IMR-90 (cell line): ENCODE results near the gene FBXO44. TPM values are rescaled to one million over a fixed set of nuclear protein-coding genes. Genes with fewer than 3 reads are reported as not detected.

ENCODE experiments used
- ATAC-seq: fragments of 200-7000 bp; cut with Tn5 transposase; 2 replicates; pipeline ENCODE4 v1.9.1; 2020; ENCODE audit warnings: low read depth, mild to moderate bottlenecking, moderate library complexity
- BruUV-seq: library from RNA; stranded (reverse); fragments of 400-500 nt; replicated peaks from 2 replicates; lab custom pipeline; 2021; lab: Mats Ljungman, UMichigan
- CTCF ChIA-PET: fragments of 300-600 bp; formaldehyde crosslinking; extraction: SDS; loops from one replicate; lab custom pipeline; 2021; ENCODE audit warnings: antibody characterized with exemption; lab: Yijun Ruan, JAX
- POLR2A ChIA-PET: fragments of 300-600 bp; sonication (Branson Sonifier 250); formaldehyde crosslinking; loops from one replicate; lab custom pipeline; 2022; ENCODE audit warnings: antibody characterized with exemption; ENCODE audit not compliant: unreplicated experiment; lab: Charles Lee
- DNase-seq: peaks from one replicate; pipeline ENCODE4 v3.0.0; 2013
- H2AFZ ChIP-seq: replicated peaks from 2 replicates; pipeline ENCODE3; 2013; ENCODE audit warnings: low read length, mild to moderate bottlenecking; ENCODE audit not compliant: poor library complexity
- H2AK5ac ChIP-seq: 2 replicates; pipeline ENCODE4 v1.6.1; 2013; ENCODE audit warnings: low read depth, low read length, inconsistent platforms
- H2AK9ac ChIP-seq: replicated peaks from 2 replicates; pipeline ENCODE3; 2013; ENCODE audit warnings: mild to moderate bottlenecking, low read depth, low read length, moderate library complexity; ENCODE audit not compliant: poor library complexity
- H2BK120ac ChIP-seq: 2 replicates; pipeline ENCODE4 v1.6.1; 2013; ENCODE audit warnings: low read depth, low read length, inconsistent platforms
- H2BK15ac ChIP-seq: 3 replicates; pipeline ENCODE4 v1.6.1; 2013; ENCODE audit warnings: low read depth, low read length, inconsistent platforms
- H2BK20ac ChIP-seq: 2 replicates; pipeline ENCODE4 v1.6.1; 2013; ENCODE audit warnings: low read depth, mild to moderate bottlenecking, inconsistent platforms, low read length, moderate library complexity
- H2BK5ac ChIP-seq: 2 replicates; pipeline ENCODE4 v1.6.1; 2013; ENCODE audit warnings: mild to moderate bottlenecking, low read depth, low read length, inconsistent platforms; ENCODE audit not compliant: poor library complexity, severe bottlenecking
- H3K14ac ChIP-seq: replicated peaks from 2 replicates; pipeline ENCODE4 v1.6.1; 2013; ENCODE audit warnings: low read depth, low read length, inconsistent platforms
- H3K18ac ChIP-seq: 2 replicates; pipeline ENCODE4 v1.6.1; 2013; ENCODE audit warnings: low read depth, low read length, control low read depth
- H3K23ac ChIP-seq: 2 replicates; pipeline ENCODE4 v1.6.1; 2013; ENCODE audit warnings: low read depth, low read length, inconsistent platforms
- H3K27ac ChIP-seq: 2 replicates; pipeline ENCODE4 v1.5.1; 2013; ENCODE audit warnings: mild to moderate bottlenecking, control low read depth, low read length; ENCODE audit not compliant: insufficient read depth
- H3K27me3 ChIP-seq: 2 replicates; pipeline ENCODE4 v1.6.1; 2013; ENCODE audit warnings: low read length; ENCODE audit not compliant: control insufficient read depth, insufficient read depth
- H3K36me3 ChIP-seq: 2 replicates; pipeline ENCODE4 v1.6.1; 2013; ENCODE audit warnings: low read length, mixed read lengths; ENCODE audit not compliant: control insufficient read depth, insufficient read depth
- H3K4ac ChIP-seq: 2 replicates; pipeline ENCODE4 v1.6.1; 2013; ENCODE audit warnings: low read depth, low read length, inconsistent platforms
- H3K4me1 ChIP-seq: 2 replicates; pipeline ENCODE4 v1.6.1; 2013; ENCODE audit warnings: low read length, mixed read lengths; ENCODE audit not compliant: control insufficient read depth, insufficient read depth
- H3K4me2 ChIP-seq: 2 replicates; pipeline ENCODE4 v1.6.1; 2013; ENCODE audit warnings: low read depth, mild to moderate bottlenecking, control low read depth, low read length, moderate library complexity
- H3K4me3 ChIP-seq: 2 replicates; pipeline ENCODE4 v1.5.1; 2013; ENCODE audit warnings: low read depth, mild to moderate bottlenecking, control low read depth, low read length, moderate library complexity; ENCODE audit not compliant: insufficient read depth
- H3K56ac ChIP-seq: 2 replicates; pipeline ENCODE4 v1.6.1; 2013; ENCODE audit warnings: low read length, inconsistent platforms; ENCODE audit not compliant: insufficient read depth; ENCODE audit errors: extremely low read depth
- H3K79me1 ChIP-seq, 2 experiments: 2 replicates each; pipeline ENCODE4 v1.6.1; 2013; ENCODE audit warnings: low read length in 2 of 2, inconsistent platforms in 1 of 2, low read depth in 1 of 2
- H3K9ac ChIP-seq: 2 replicates; pipeline ENCODE4 v1.6.1; 2013; ENCODE audit warnings: low read depth, low read length, control low read depth
- H3K9me1 ChIP-seq: 2 replicates; pipeline ENCODE4 v1.6.1; 2013; ENCODE audit warnings: low read length, inconsistent platforms; ENCODE audit not compliant: insufficient read depth
- H3K9me3 ChIP-seq: 2 replicates; pipeline ENCODE4 v1.6.1; 2013; ENCODE audit warnings: low read length; ENCODE audit not compliant: control insufficient read depth, insufficient read depth
- H4K20me1 ChIP-seq: 2 replicates; pipeline ENCODE4 v1.6.1; 2013; ENCODE audit warnings: low read length, inconsistent platforms; ENCODE audit not compliant: insufficient read depth
- H4K5ac ChIP-seq: 2 replicates; pipeline ENCODE4 v1.6.1; 2013; ENCODE audit warnings: mild to moderate bottlenecking, low read depth, low read length, control low read depth
- H4K8ac ChIP-seq, 2 experiments: 2 replicates each; pipeline ENCODE4 v1.6.1; 2013; ENCODE audit warnings: low read depth in 2 of 2, low read length in 2 of 2, control low read depth in 1 of 2, inconsistent platforms in 1 of 2
- H4K91ac ChIP-seq: 2 replicates; pipeline ENCODE4 v1.6.1; 2013; ENCODE audit warnings: low read depth, low read length, inconsistent platforms; ENCODE audit not compliant: insufficient read depth
- CHD1 ChIP-seq: IDR thresholded peaks from 2 replicates; pipeline ENCODE4 v1.6.1; 2012; ENCODE audit warnings: low read depth, low read length, improper control_type of control experiment
- FOS ChIP-seq: fragments of 150-350 bp; IDR thresholded peaks from 2 replicates; pipeline ENCODE4 v1.6.1; 2016; ENCODE audit warnings: low read depth, low read length
- MAFK ChIP-seq: IDR thresholded peaks from 2 replicates; pipeline ENCODE4 v1.6.1; 2012; ENCODE audit warnings: low read depth, low read length, improper control_type of control experiment
- MXI1 ChIP-seq: IDR thresholded peaks from 2 replicates; pipeline ENCODE4 v1.6.1; 2012; ENCODE audit warnings: low read depth, mild to moderate bottlenecking, low read length, moderate library complexity, borderline replicate concordance
- POLR2A ChIP-seq: IDR thresholded peaks from 2 replicates; pipeline ENCODE4 v1.6.1; 2012; ENCODE audit warnings: mild to moderate bottlenecking, low read depth, low read length
- RAD21 ChIP-seq: IDR thresholded peaks from 2 replicates; pipeline ENCODE4 v1.6.1; 2012; ENCODE audit warnings: low read length, improper control_type of control experiment
- RFX5 ChIP-seq: IDR thresholded peaks from 2 replicates; pipeline ENCODE4 v1.8.0; 2012; ENCODE audit warnings: low read depth, mild to moderate bottlenecking, low read length, moderate library complexity
- SMC3 ChIP-seq: fragments of 150-350 bp; IDR thresholded peaks from 2 replicates; pipeline ENCODE4 v1.6.1; 2016; ENCODE audit warnings: low read depth, mild to moderate bottlenecking, antibody characterized with exemption, low read length, moderate library complexity
- USF2 ChIP-seq: fragments of 150-350 bp; IDR thresholded peaks from 2 replicates; pipeline ENCODE4 v1.6.1; 2017; ENCODE audit warnings: mild to moderate bottlenecking, antibody characterized with exemption, low read length, low read depth
- WGBS, 2 experiments: methylation state at CpG; one replicate each; pipeline versions ENCODE4 v1.1.5 to v1.1.7; 2013; ENCODE audit warnings: missing lambda C conversion rate in 2 of 2; ENCODE audit not compliant: insufficient read length in 1 of 2; ENCODE audit errors: extremely low coverage in 2 of 2; 5-methylcytosine and 5-hydroxymethylcytosine counted together
- dilution Hi-C: fragments of 300-500 bp; cut with HindIII; formaldehyde crosslinking; loops from one replicate; pipeline ENCODE4 v1.14.3; 2018; ENCODE audit warnings: low sequenced_read_pairs; ENCODE audit not compliant: unreplicated experiment
- in situ Hi-C: fragments of 300-500 bp; cut with MboI; formaldehyde crosslinking; loops from 3 replicates; pipeline ENCODE4 v1.14.3; 2019; ENCODE audit warnings: low sequenced_read_pairs, inconsistent platforms, mixed read lengths
- intact Hi-C: fragments of 100-400 bp; cut with micrococcal nuclease; formaldehyde crosslinking; loops from 2 replicates; pipeline ENCODE4 v1.10.0; 2022
- polyA plus RNA-seq, 3 experiments: library from polyadenylated mRNA; depleted of rRNA; stranded (reverse); fragments of >200 nt; gene quantifications; 2 replicates each; pipeline ENCODE4 v1.2.3, GENCODE V29; 2012; ENCODE audit warnings: low replicate concordance in 1 of 3
- total RNA-seq: library from RNA; depleted of rRNA; stranded (reverse); fragments of >200 nt; gene quantifications from 2 replicates; pipeline ENCODE4 v1.2.3, GENCODE V29; 2012

Gene FBXO44
- total and polyA plus RNA-seq, 2 of the 4 experiments (the other 2 are of a cell fraction): 9.3 to 25.5 TPM

- Histone ChIP-seq H2AK5ac (no peak overlapping the region), H4K8ac (no peak overlapping the region), H3K27ac (no peak overlapping the region), H3K4me2 (no peak overlapping the region), H3K4me1 (no peaks in the 10 kb centered on the region), H4K20me1 (no peaks in the 10 kb centered on the region), H2AK9ac (no peak overlapping the region), H3K56ac (no peak overlapping the region), H3K79me1 (no peaks in the 10 kb centered on the region), H2BK120ac (no peak overlapping the region), H2BK20ac (no peak overlapping the region), H3K9me3 (no peaks in the 10 kb centered on the region), H3K4me3 (no peak overlapping the region), H3K36me3 (peaks cover 43% of the 10 kb centered on the region), H4K5ac (no peak overlapping the region), H3K14ac (no peak overlapping the region), H2AFZ (no peak overlapping the region), H2BK5ac (no peak overlapping the region), H3K4ac (no peak overlapping the region), H3K9ac (no peak overlapping the region), H3K18ac (no peak overlapping the region), H2BK15ac (no peak overlapping the region), H4K91ac (no peak overlapping the region), H3K27me3 (no peaks in the 10 kb centered on the region), H3K23ac (no peak overlapping the region), H3K9me1 (peaks cover 3% of the 10 kb centered on the region; the same call in 1 of the 2 replicates)
- intact Hi-C loops: no loop called here
- in situ Hi-C loops: no loop called here
- ATAC-seq: no peak
- ChIA-PET CTCF (interaction anchor here (0.6 kb wide), 1 partner anchor 14 kb away, joined by 3 read pairs; no protein-coding TSS in a partner anchor), POLR2A (no interaction called here)
- DNase-seq: no peak
- WGBS, 2 experiments: 91% methylated on average over 4 of the region's 14 CpGs; no CpG with 5 or more reads in 1 of the 2 experiments
- dilution Hi-C loops: no loop called here
- TF ChIP-seq POLR2A (no peak), SMC3 (no peak), FOS (no peak), USF2 (no peak), CHD1 (no peak), MAFK (no peak), RFX5 (no peak), RAD21 (no peak), MXI1 (no peak)
- BruUV-seq: no TSS peak
Measured at GRCh38 chr1:11671544-11672286, 17.0 kb downstream of the FBXO44 start.
